IMR-90 (cell line): ENCODE measurements around the gene CDHR4. TPM values are rescaled to one million over a fixed set of nuclear protein-coding genes. Genes with fewer than 3 reads are reported as not detected.
A peak's percentile ranks its signal among the peaks of the same experiment; 100 is the strongest.

Experiments
- ATAC-seq: fragments of 200-7000 bp; cut with Tn5 transposase; 2 replicates; pipeline ENCODE4 v1.9.1; 2020; ENCODE audit warnings: low read depth, mild to moderate bottlenecking, moderate library complexity
- BruUV-seq: library from RNA; stranded (reverse); fragments of 400-500 nt; replicated peaks from 2 replicates; lab custom pipeline; 2021; lab: Mats Ljungman, UMichigan
- CTCF ChIA-PET: fragments of 300-600 bp; formaldehyde crosslinking; extraction: SDS; loops from one replicate; lab custom pipeline; 2021; ENCODE audit warnings: antibody characterized with exemption; lab: Yijun Ruan, JAX
- POLR2A ChIA-PET: fragments of 300-600 bp; sonication (Branson Sonifier 250); formaldehyde crosslinking; loops from one replicate; lab custom pipeline; 2022; ENCODE audit warnings: antibody characterized with exemption; ENCODE audit not compliant: unreplicated experiment; lab: Charles Lee
- DNase-seq: peaks from one replicate; pipeline ENCODE4 v3.0.0; 2013
- H2AFZ ChIP-seq: replicated peaks from 2 replicates; pipeline ENCODE3; 2013; ENCODE audit warnings: low read length, mild to moderate bottlenecking; ENCODE audit not compliant: poor library complexity
- H2AK5ac ChIP-seq: 2 replicates; pipeline ENCODE4 v1.6.1; 2013; ENCODE audit warnings: low read depth, low read length, inconsistent platforms
- H2AK9ac ChIP-seq: replicated peaks from 2 replicates; pipeline ENCODE3; 2013; ENCODE audit warnings: mild to moderate bottlenecking, low read depth, low read length, moderate library complexity; ENCODE audit not compliant: poor library complexity
- H2BK120ac ChIP-seq: 2 replicates; pipeline ENCODE4 v1.6.1; 2013; ENCODE audit warnings: low read depth, low read length, inconsistent platforms
- H2BK15ac ChIP-seq: 3 replicates; pipeline ENCODE4 v1.6.1; 2013; ENCODE audit warnings: low read depth, low read length, inconsistent platforms
- H2BK20ac ChIP-seq: 2 replicates; pipeline ENCODE4 v1.6.1; 2013; ENCODE audit warnings: low read depth, mild to moderate bottlenecking, inconsistent platforms, low read length, moderate library complexity
- H2BK5ac ChIP-seq: 2 replicates; pipeline ENCODE4 v1.6.1; 2013; ENCODE audit warnings: mild to moderate bottlenecking, low read depth, low read length, inconsistent platforms; ENCODE audit not compliant: poor library complexity, severe bottlenecking
- H3K14ac ChIP-seq: replicated peaks from 2 replicates; pipeline ENCODE4 v1.6.1; 2013; ENCODE audit warnings: low read depth, low read length, inconsistent platforms
- H3K18ac ChIP-seq: 2 replicates; pipeline ENCODE4 v1.6.1; 2013; ENCODE audit warnings: low read depth, low read length, control low read depth
- H3K23ac ChIP-seq: 2 replicates; pipeline ENCODE4 v1.6.1; 2013; ENCODE audit warnings: low read depth, low read length, inconsistent platforms
- H3K27ac ChIP-seq: 2 replicates; pipeline ENCODE4 v1.5.1; 2013; ENCODE audit warnings: mild to moderate bottlenecking, control low read depth, low read length; ENCODE audit not compliant: insufficient read depth
- H3K27me3 ChIP-seq: 2 replicates; pipeline ENCODE4 v1.6.1; 2013; ENCODE audit warnings: low read length; ENCODE audit not compliant: control insufficient read depth, insufficient read depth
- H3K36me3 ChIP-seq: 2 replicates; pipeline ENCODE4 v1.6.1; 2013; ENCODE audit warnings: low read length, mixed read lengths; ENCODE audit not compliant: control insufficient read depth, insufficient read depth
- H3K4ac ChIP-seq: 2 replicates; pipeline ENCODE4 v1.6.1; 2013; ENCODE audit warnings: low read depth, low read length, inconsistent platforms
- H3K4me1 ChIP-seq: 2 replicates; pipeline ENCODE4 v1.6.1; 2013; ENCODE audit warnings: low read length, mixed read lengths; ENCODE audit not compliant: control insufficient read depth, insufficient read depth
- H3K4me2 ChIP-seq: 2 replicates; pipeline ENCODE4 v1.6.1; 2013; ENCODE audit warnings: low read depth, mild to moderate bottlenecking, control low read depth, low read length, moderate library complexity
- H3K4me3 ChIP-seq: 2 replicates; pipeline ENCODE4 v1.5.1; 2013; ENCODE audit warnings: low read depth, mild to moderate bottlenecking, control low read depth, low read length, moderate library complexity; ENCODE audit not compliant: insufficient read depth
- H3K56ac ChIP-seq: 2 replicates; pipeline ENCODE4 v1.6.1; 2013; ENCODE audit warnings: low read length, inconsistent platforms; ENCODE audit not compliant: insufficient read depth; ENCODE audit errors: extremely low read depth
- H3K79me1 ChIP-seq, 2 experiments: 2 replicates each; pipeline ENCODE4 v1.6.1; 2013; ENCODE audit warnings: low read length in 2 of 2, inconsistent platforms in 1 of 2, low read depth in 1 of 2
- H3K9ac ChIP-seq: 2 replicates; pipeline ENCODE4 v1.6.1; 2013; ENCODE audit warnings: low read depth, low read length, control low read depth
- H3K9me1 ChIP-seq: 2 replicates; pipeline ENCODE4 v1.6.1; 2013; ENCODE audit warnings: low read length, inconsistent platforms; ENCODE audit not compliant: insufficient read depth
- H3K9me3 ChIP-seq: 2 replicates; pipeline ENCODE4 v1.6.1; 2013; ENCODE audit warnings: low read length; ENCODE audit not compliant: control insufficient read depth, insufficient read depth
- H4K20me1 ChIP-seq: 2 replicates; pipeline ENCODE4 v1.6.1; 2013; ENCODE audit warnings: low read length, inconsistent platforms; ENCODE audit not compliant: insufficient read depth
- H4K5ac ChIP-seq: 2 replicates; pipeline ENCODE4 v1.6.1; 2013; ENCODE audit warnings: mild to moderate bottlenecking, low read depth, low read length, control low read depth
- H4K8ac ChIP-seq, 2 experiments: 2 replicates each; pipeline ENCODE4 v1.6.1; 2013; ENCODE audit warnings: low read depth in 2 of 2, low read length in 2 of 2, control low read depth in 1 of 2, inconsistent platforms in 1 of 2
- H4K91ac ChIP-seq: 2 replicates; pipeline ENCODE4 v1.6.1; 2013; ENCODE audit warnings: low read depth, low read length, inconsistent platforms; ENCODE audit not compliant: insufficient read depth
- CEBPB ChIP-seq: IDR thresholded peaks from 2 replicates; pipeline ENCODE4 v1.6.1; 2012; ENCODE audit warnings: low read depth, low read length, improper control_type of control experiment
- CHD1 ChIP-seq: IDR thresholded peaks from 2 replicates; pipeline ENCODE4 v1.6.1; 2012; ENCODE audit warnings: low read depth, low read length, improper control_type of control experiment
- FOS ChIP-seq: fragments of 150-350 bp; IDR thresholded peaks from 2 replicates; pipeline ENCODE4 v1.6.1; 2016; ENCODE audit warnings: low read depth, low read length
- MAFK ChIP-seq: IDR thresholded peaks from 2 replicates; pipeline ENCODE4 v1.6.1; 2012; ENCODE audit warnings: low read depth, low read length, improper control_type of control experiment
- MAZ ChIP-seq: IDR thresholded peaks from 2 replicates; pipeline ENCODE4 v1.6.1; 2012; ENCODE audit warnings: low read depth, mild to moderate bottlenecking, low read length, improper control_type of control experiment, moderate library complexity, borderline replicate concordance
- MXI1 ChIP-seq: IDR thresholded peaks from 2 replicates; pipeline ENCODE4 v1.6.1; 2012; ENCODE audit warnings: low read depth, mild to moderate bottlenecking, low read length, moderate library complexity, borderline replicate concordance
- NFE2L2 ChIP-seq: fragments of 150-350 bp; IDR thresholded peaks from 2 replicates; pipeline ENCODE4 v1.6.1; 2016; ENCODE audit warnings: low read depth, mild to moderate bottlenecking, low read length
- RAD21 ChIP-seq: IDR thresholded peaks from 2 replicates; pipeline ENCODE4 v1.6.1; 2012; ENCODE audit warnings: low read length, improper control_type of control experiment
- RFX5 ChIP-seq: IDR thresholded peaks from 2 replicates; pipeline ENCODE4 v1.8.0; 2012; ENCODE audit warnings: low read depth, mild to moderate bottlenecking, low read length, moderate library complexity
- SMC3 ChIP-seq: fragments of 150-350 bp; IDR thresholded peaks from 2 replicates; pipeline ENCODE4 v1.6.1; 2016; ENCODE audit warnings: low read depth, mild to moderate bottlenecking, antibody characterized with exemption, low read length, moderate library complexity
- WGBS, 2 experiments: methylation state at CpG; one replicate each; pipeline versions ENCODE4 v1.1.5 to v1.1.7; 2013; ENCODE audit warnings: missing lambda C conversion rate in 2 of 2; ENCODE audit not compliant: insufficient read length in 1 of 2; ENCODE audit errors: extremely low coverage in 2 of 2; 5-methylcytosine and 5-hydroxymethylcytosine counted together
- dilution Hi-C: fragments of 300-500 bp; cut with HindIII; formaldehyde crosslinking; loops from one replicate; pipeline ENCODE4 v1.14.3; 2018; ENCODE audit warnings: low sequenced_read_pairs; ENCODE audit not compliant: unreplicated experiment
- in situ Hi-C: fragments of 300-500 bp; cut with MboI; formaldehyde crosslinking; loops from 3 replicates; pipeline ENCODE4 v1.14.3; 2019; ENCODE audit warnings: low sequenced_read_pairs, inconsistent platforms, mixed read lengths
- intact Hi-C: fragments of 100-400 bp; cut with micrococcal nuclease; formaldehyde crosslinking; loops from 2 replicates; pipeline ENCODE4 v1.10.0; 2022
- polyA plus RNA-seq, 3 experiments: library from polyadenylated mRNA; depleted of rRNA; stranded (reverse); fragments of >200 nt; gene quantifications; 2 replicates each; pipeline ENCODE4 v1.2.3, GENCODE V29; 2012; ENCODE audit warnings: low replicate concordance in 1 of 3
- total RNA-seq: library from RNA; depleted of rRNA; stranded (reverse); fragments of >200 nt; gene quantifications from 2 replicates; pipeline ENCODE4 v1.2.3, GENCODE V29; 2012
- TF ChIP-seq, protein P1 (sequence below): fragments of 150-350 bp; IDR thresholded peaks from 2 replicates; pipeline ENCODE4 v1.6.1; 2017; ENCODE audit warnings: mild to moderate bottlenecking, antibody characterized with exemption, low read length, low read depth
- TF ChIP-seq, protein P2 (sequence below): fragments of 150-350 bp; IDR thresholded peaks from 2 replicates; pipeline ENCODE4 v1.6.1; 2016; ENCODE audit warnings: low read depth, mild to moderate bottlenecking, low read length, moderate library complexity, borderline replicate concordance

Gene CDHR4
- total and polyA plus RNA-seq, 2 of the 4 experiments (the other 2 are of a cell fraction), result not detected

DNA sequence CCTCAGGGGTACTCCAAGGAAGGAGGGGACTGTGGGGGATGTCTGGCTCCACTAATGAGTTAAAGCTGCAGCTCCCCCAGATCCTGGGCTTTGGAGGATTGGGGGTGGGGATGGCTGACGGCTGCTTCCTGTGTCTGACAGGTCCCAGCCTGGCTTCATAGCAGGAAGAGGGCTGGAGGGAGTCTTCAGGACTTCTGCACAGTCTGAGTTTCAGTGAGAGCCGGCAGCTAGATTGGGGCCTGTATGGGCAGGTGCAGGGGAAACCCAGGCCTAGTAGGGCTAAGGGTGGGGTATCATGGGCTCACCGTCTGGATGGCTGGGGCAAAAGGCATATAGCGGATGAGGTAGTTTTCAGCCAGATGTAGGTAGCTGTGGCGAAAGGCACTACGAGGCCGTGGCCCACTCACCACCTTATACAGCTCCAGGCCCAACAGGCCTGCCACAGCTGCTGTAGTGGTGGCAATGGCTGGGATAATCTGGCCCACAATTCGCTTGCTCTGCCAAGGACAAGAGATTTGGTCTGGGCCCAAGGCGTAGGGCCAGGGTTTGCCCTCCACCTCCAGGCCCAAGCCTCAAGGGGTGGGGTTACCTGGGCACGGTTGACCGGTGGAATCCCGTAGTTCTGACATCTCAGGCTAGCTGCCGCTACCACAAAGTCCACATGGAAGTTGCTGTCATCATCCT lies 7.9 kb upstream of the CDHR4 start:
- H3K4ac ChIP-seq, result no peak overlapping the region
- no peak overlapping the region; the same call in 1 of the 2 replicates for H3K23ac ChIP-seq
- no peak overlapping the region for H4K91ac ChIP-seq
- no peak overlapping the region; the same call in 1 of the 2 replicates for H3K4me2 ChIP-seq
- in situ Hi-C loops, result no loop called here
- dilution Hi-C loops, result no loop called here
- H2AK5ac ChIP-seq, result peak overlapping the region; percentile 20; the same call in 1 of the 2 replicates
- no peak for TF ChIP-seq RFX5
- TF ChIP-seq NFE2L2, result no peak
- TF ChIP-seq SMC3, result no peak
- TF ChIP-seq, protein P1, sequence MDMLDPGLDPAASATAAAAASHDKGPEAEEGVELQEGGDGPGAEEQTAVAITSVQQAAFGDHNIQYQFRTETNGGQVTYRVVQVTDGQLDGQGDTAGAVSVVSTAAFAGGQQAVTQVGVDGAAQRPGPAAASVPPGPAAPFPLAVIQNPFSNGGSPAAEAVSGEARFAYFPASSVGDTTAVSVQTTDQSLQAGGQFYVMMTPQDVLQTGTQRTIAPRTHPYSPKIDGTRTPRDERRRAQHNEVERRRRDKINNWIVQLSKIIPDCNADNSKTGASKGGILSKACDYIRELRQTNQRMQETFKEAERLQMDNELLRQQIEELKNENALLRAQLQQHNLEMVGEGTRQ, result no peak
- no peak for TF ChIP-seq MXI1
- TF ChIP-seq CHD1, result no peak
- no peak for TF ChIP-seq RAD21
- no peak for TF ChIP-seq MAZ
- TF ChIP-seq CEBPB, result no peak
- TF ChIP-seq, protein P2, sequence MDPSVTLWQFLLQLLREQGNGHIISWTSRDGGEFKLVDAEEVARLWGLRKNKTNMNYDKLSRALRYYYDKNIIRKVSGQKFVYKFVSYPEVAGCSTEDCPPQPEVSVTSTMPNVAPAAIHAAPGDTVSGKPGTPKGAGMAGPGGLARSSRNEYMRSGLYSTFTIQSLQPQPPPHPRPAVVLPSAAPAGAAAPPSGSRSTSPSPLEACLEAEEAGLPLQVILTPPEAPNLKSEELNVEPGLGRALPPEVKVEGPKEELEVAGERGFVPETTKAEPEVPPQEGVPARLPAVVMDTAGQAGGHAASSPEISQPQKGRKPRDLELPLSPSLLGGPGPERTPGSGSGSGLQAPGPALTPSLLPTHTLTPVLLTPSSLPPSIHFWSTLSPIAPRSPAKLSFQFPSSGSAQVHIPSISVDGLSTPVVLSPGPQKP, result no peak
- no peak for TF ChIP-seq MAFK
- no peak for TF ChIP-seq FOS
- H4K5ac ChIP-seq, result no peak overlapping the region; the same call in 1 of the 2 replicates
- H3K4me3 ChIP-seq, result no peak overlapping the region
- H3K79me1 ChIP-seq, result peaks cover 0 to 13% of the 10 kb centered on the region in 2 experiments; a peak in 1 of 4 replicates
- H2BK5ac ChIP-seq, result no peak overlapping the region
- H4K20me1 ChIP-seq, result no peaks in the 10 kb centered on the region
- H2AK9ac ChIP-seq, result no peak overlapping the region
- H3K14ac ChIP-seq, result no peak overlapping the region; the same call in 1 of the 2 replicates
- intact Hi-C loops, result no loop called here
- peaks cover 10% of the 10 kb centered on the region; the same call in 1 of the 2 replicates for H3K9me1 ChIP-seq
- POLR2A ChIA-PET, result no interaction called here
- no peak overlapping the region for H2BK20ac ChIP-seq
- H3K9ac ChIP-seq, result no peak overlapping the region
- peaks cover 31% of the 10 kb centered on the region for H3K36me3 ChIP-seq
- no peak overlapping the region for H2BK120ac ChIP-seq
- H2AFZ ChIP-seq, result no peak overlapping the region
- H3K18ac ChIP-seq, result no peak overlapping the region
- no peak for DNase-seq
- CTCF ChIA-PET, result no interaction called here
- H3K27ac ChIP-seq, result peak overlapping the region; percentile 31; the same call in 1 of the 2 replicates
- no TSS peak for BruUV-seq
- H4K8ac ChIP-seq, result no peak overlapping the region
- H3K9me3 ChIP-seq, result no peaks in the 10 kb centered on the region
- no peak overlapping the region for H2BK15ac ChIP-seq
- no peaks in the 10 kb centered on the region for H3K27me3 ChIP-seq
- ATAC-seq, result no peak
- no peak overlapping the region for H3K56ac ChIP-seq
- peaks cover 32% of the 10 kb centered on the region for H3K4me1 ChIP-seq
- WGBS, 2 experiments, result 41% methylated on average over 7 of the region's 13 CpGs; no CpG with 5 or more reads in 1 of the 2 experiments
